Heart left ventricle (tissue), 13 donors: ENCODE results near the gene POMC.

Source experiments
- CTCF ChIP-seq, 12 donors: fragments of 200-600 bp; sonication (generic) in 4 of 12; IDR thresholded peaks; one replicate each; pipeline versions ENCODE4 v1.5.0 to v1.8.0; 2018 to 2022; ENCODE audit warnings: antibody characterized with exemption in 12 of 12, mild to moderate bottlenecking in 5 of 12
- POLR2A ChIP-seq, 2 donors: fragments of 450-650 bp; IDR thresholded peaks; one replicate each; pipeline ENCODE4 v1.6.1; 2017; ENCODE audit warnings: antibody characterized with exemption in 2 of 2, mild to moderate bottlenecking in 2 of 2, moderate library complexity in 2 of 2
- donor health status: ischemic (EF 13 %, LVEDD 7.1; RV severe dilation, severe dysfunction).
- donor health status: DM: no; HTN: yes; CAD: no.
- donor health status: DM: no; HTN: no; CAD: no.
- donor health status: ischemic (EF 25% LVEDD 6.9; RV normal size, moderate dysfunction).
- donor health status: ischemic (EF 25% LVEDD 5.7; RV mildly dilated, moderate dysfunction).
- donor health status: ischemic (EF 35%, LVEDD 5.7; RV mildly dilated, moderate dysfunction).
- donor health status: nonischemic (EF 11% LVEDD 7.7; RV severe dilation, severe dysfunction).
- donor health status: DM: yes; HTN: yes; CAD: no.
- donor health status: PGD.
- donor health status: ischemic (EF 29% LVEDD 5.4; RV normal size, mild dysfunction).
- donor health status: nonischemic (EF 23%, LVEDD 6.1; RV moderate dilation, normal function).

DNA sequence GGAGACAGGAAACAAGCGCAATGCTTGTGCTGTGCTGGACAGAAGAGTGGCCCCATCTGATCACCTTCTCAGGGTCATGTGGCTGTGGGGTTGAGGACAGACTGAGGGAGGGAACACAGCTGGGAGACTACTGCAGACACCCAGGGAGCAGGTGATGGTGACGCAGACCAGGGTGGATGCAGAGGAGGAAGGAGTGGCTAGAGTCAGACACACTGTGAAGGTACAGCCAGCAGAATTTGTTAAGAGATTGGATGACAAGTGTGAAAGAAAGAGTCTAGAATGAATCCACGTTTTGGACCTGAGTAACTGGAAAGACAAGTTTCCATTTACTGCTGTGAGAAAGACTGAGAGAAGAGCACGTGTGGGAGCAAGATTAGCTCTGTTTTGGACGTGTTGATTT lies 15.9 kb upstream of the POMC start:
- TF ChIP-seq CTCF (IDR thresholded peaks at IDR 0.05) (no peak), POLR2A (IDR thresholded peaks at IDR 0.05) (no peak)
